Thyroid gland (tissue), 4 donors: Measurements from ENCODE around the gene DPP10. TPM values are rescaled to one million over a fixed set of nuclear protein-coding genes. Genes with fewer than 3 reads are reported as not detected.
A peak's percentile ranks its signal among the peaks of the same experiment; 100 is the strongest.

ENCODE experiments used
- DNase-seq, 2 donors: peaks; one replicate each; pipeline ENCODE4 v3.0.0-alpha.2; 2019
- H3K27ac ChIP-seq, 3 donors: fragments of 200-600 bp; sonication (generic); 1 replicate in 2 of 3; 2 replicates in 1 of 3; pipeline ENCODE4 v1.5.1; 2016 to 2019; ENCODE audit warnings: mild to moderate bottlenecking in 1 of 3, moderate library complexity in 1 of 3
- H3K27me3 ChIP-seq: fragments of 200-600 bp; sonication (generic); one replicate; pipeline ENCODE4 v1.5.1; 2019
- H3K36me3 ChIP-seq, 2 donors: fragments of 200-600 bp; sonication (generic); one replicate each; pipeline ENCODE4 v1.5.1; 2016 to 2019
- H3K4me1 ChIP-seq, 2 donors: fragments of 200-600 bp; sonication (generic); one replicate each; pipeline ENCODE4 v1.5.1; 2017 to 2019
- H3K4me3 ChIP-seq, 3 donors: fragments of 200-600 bp; sonication (generic); replicated peaks in 1 of 3; 1 replicate in 2 of 3; 2 replicates in 1 of 3; pipeline ENCODE4 v1.5.1; 2016; ENCODE audit warnings: mild to moderate bottlenecking in 1 of 3
- H3K9me3 ChIP-seq: fragments of 200-600 bp; sonication (generic); one replicate; pipeline ENCODE4 v1.5.1; 2017
- CTCF ChIP-seq, 6 experiments: fragments of 200-600 bp in 3 of 6; fragments of 450-650 bp in 3 of 6; sonication (generic) in 3 of 6; IDR thresholded peaks; one replicate each; pipeline ENCODE4 v1.5.1; 2016 to 2019; ENCODE audit warnings: antibody characterized with exemption in 6 of 6, mild to moderate bottlenecking in 2 of 6, inconsistent platforms in 1 of 6, moderate library complexity in 1 of 6
- POLR2A ChIP-seq, 2 donors: fragments of 450-650 bp; IDR thresholded peaks; one replicate each; pipeline ENCODE4 v1.6.1; 2017; ENCODE audit warnings: antibody characterized with exemption in 2 of 2, mild to moderate bottlenecking in 2 of 2, moderate library complexity in 1 of 2
- WGBS, 2 donors: methylation state at CpG; one replicate each; pipeline ENCODE4 v1.1.5; 2017; 5-methylcytosine and 5-hydroxymethylcytosine counted together
- intact Hi-C: fragments of 100-400 bp; cut with DNase I; formaldehyde crosslinking; loops from one replicate; pipeline ENCODE4 v1.15.1; 2023
- total RNA-seq, 4 donors: library from RNA; depleted of rRNA; stranded (reverse); fragments of >200 nt; gene quantifications; one replicate each; pipeline ENCODE4 v1.2.3, GENCODE V29; 2016

The DPP10 gene
- total RNA-seq, 4 donors from 2014 or later: 0.63 to 1.3 TPM; not detected in 2

DNA sequence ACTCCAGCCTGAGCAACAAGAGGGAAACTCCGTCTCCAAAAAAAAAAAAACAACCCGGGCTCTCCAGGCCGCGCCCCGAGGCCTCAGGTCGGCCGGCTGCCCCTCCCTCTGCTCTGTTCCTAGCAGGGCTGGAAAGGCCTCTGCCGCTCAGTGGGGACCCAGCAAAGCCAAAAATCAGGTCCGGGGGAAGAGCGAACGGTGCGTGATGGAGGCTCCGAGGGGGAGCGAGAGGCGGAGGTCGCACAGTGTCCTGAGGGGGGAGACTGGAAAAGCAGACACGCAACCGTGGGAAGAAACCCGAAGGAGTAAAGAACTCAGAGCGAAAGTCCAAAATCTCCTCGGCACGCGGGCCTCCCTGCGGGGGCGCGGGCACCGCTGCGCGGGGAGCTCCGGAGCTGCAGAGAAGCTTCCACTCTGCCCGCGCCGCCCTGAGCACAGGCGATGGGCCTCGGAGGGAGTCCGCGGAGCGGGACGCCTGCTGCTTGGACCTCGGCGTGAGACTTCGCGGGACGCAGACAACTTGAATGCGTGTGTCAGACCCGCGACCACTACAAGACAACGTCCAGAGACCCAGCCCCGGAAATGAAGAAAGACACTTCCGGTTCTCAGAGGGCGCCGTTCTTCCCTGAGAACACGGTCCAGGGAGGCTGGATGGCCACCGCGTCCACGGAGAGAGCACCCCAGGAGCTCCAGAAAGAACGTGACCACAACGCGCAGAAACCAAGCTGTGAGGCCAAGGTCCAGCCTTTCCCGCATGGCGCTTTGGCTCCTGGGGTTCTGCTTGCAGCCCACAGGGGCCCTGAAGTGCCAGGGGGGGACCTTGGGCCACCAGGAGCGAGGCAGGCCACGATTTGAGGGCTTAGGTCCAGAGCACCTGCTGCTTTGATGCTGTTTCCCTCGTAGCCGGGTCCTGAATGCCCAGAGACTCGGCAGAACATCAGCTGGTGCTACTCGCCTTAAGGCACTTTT is 219.8 kb downstream of the DPP10 start:
- WGBS, 2 donors: 18 to 21% methylated on average over 28 to 47 of the region's 67 CpGs
- TF ChIP-seq CTCF (IDR thresholded peaks at IDR 0.05): no peak
- H3K27ac ChIP-seq: no peak overlapping the region
- peak; percentile 45 to 46 for DNase-seq
- H3K9me3 ChIP-seq: no peaks in the 10 kb centered on the region
- intact Hi-C loops: no loop called here
- no peaks in the 10 kb centered on the region for H3K36me3 ChIP-seq
- peak overlapping the region; percentile 4 to 20 (median 18) for H3K4me3 ChIP-seq
- no peaks in the 10 kb centered on the region for H3K4me1 ChIP-seq
- H3K27me3 ChIP-seq: no peaks in the 10 kb centered on the region

GRCh38 chr2:114668415-114668814 is 226.0 kb downstream of the DPP10 start:
- no peaks in the 10 kb centered on the region for H3K4me1 ChIP-seq

DNA sequence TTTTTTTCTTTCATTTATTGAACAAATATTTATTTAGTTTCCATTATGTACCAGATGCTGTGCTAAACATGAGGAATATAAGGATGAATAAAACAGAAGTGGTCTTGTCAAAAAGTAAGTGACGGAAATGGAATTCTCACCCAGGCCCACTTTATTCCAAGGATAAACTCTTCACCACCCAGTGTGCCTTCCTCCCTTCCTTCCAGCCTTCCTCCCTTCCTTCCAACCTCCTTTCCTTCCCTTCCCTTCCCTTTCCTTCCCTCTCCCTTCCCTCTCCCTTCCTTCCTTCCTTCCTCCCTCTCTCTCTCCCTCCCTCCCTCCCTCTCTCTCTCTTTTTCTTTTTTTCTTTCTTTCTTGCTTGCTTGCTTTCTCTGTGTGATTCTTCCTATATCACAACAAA is 240.8 kb downstream of the DPP10 start:
- intact Hi-C loops: no loop called here
- DNase-seq: no peak
- 93 to 98% methylated on average over 1 of the region's 1 CpG for WGBS, 2 donors
- H3K9me3 ChIP-seq: no peaks in the 10 kb centered on the region
- TF ChIP-seq CTCF (IDR thresholded peaks at IDR 0.05) (no peak), POLR2A (IDR thresholded peaks at IDR 0.05) (no peak)
- H3K36me3 ChIP-seq: no peaks in the 10 kb centered on the region
- no peak overlapping the region for H3K4me3 ChIP-seq
- H3K4me1 ChIP-seq: no peaks in the 10 kb centered on the region
- no peak overlapping the region for H3K27ac ChIP-seq
- H3K27me3 ChIP-seq: peaks cover 4% of the 10 kb centered on the region

More at GRCh38 chr2:114668415-114668814, 226.0 kb downstream of the DPP10 start:
- Histone ChIP-seq H3K36me3 (no peaks in the 10 kb centered on the region), H3K4me3 (no peak overlapping the region), H3K9me3 (no peaks in the 10 kb centered on the region), H3K27me3 (no peaks in the 10 kb centered on the region), H3K27ac (no peak overlapping the region)
- DNase-seq: no peak
- intact Hi-C loops: no loop called here
- TF ChIP-seq POLR2A (IDR thresholded peaks at IDR 0.05) (no peak), CTCF (IDR thresholded peaks at IDR 0.05) (no peak)

DNA sequence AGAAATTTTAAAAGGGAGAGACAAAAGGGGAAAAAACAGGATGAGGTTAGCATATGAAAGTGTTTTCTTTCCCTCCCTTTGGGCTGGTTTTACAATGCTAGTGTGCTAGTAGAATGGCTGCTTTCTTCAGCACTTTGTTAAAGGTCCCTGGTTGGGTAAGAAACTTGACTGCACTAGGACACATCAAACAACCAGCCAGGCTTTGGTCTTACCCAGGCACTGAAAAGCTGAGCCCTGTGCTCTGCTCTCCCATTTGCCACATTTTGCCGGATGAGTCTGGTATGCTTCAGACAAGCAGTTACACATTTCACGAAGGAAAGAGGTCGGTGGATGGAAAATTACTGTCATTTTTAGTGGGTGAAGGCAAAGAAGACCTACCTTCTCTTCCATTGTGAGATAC is 242.0 kb downstream of the DPP10 start:
- Histone ChIP-seq H3K27me3 (peaks cover 4% of the 10 kb centered on the region), H3K4me3 (no peak overlapping the region), H3K27ac (no peak overlapping the region), H3K4me1 (no peaks in the 10 kb centered on the region), H3K36me3 (no peaks in the 10 kb centered on the region), H3K9me3 (no peaks in the 10 kb centered on the region)
- intact Hi-C loops: no loop called here
- WGBS, 2 donors: 78 to 87% methylated on average over 3 of the region's 3 CpGs
- TF ChIP-seq CTCF (IDR thresholded peaks at IDR 0.05): no peak
- TF ChIP-seq POLR2A (IDR thresholded peaks at IDR 0.05): no peak
- no peak for DNase-seq

DNA sequence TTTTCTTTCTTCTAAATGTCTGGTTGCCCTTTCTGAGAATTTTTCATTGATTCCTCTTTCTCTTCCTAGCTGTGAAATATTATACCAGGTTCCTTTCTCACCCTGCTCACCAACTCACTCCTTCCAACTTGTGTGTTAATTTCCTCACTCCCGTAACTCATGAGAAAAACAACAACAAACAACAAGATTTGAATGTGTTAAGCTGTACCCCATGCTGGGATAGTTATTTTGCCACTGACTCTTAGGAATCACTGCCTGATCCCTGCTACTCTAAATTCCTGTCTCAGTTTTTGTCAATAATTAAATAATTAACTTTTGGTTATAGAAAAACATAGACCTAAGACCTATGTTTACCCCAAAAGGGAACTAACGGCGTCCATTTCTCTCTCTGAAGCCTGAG is 242.7 kb downstream of the DPP10 start:
- TF ChIP-seq CTCF (IDR thresholded peaks at IDR 0.05): no peak
- TF ChIP-seq POLR2A (IDR thresholded peaks at IDR 0.05): no peak
- 74 to 79% methylated on average over 3 of the region's 3 CpGs for WGBS, 2 donors
- Histone ChIP-seq H3K36me3 (no peaks in the 10 kb centered on the region), H3K9me3 (no peaks in the 10 kb centered on the region), H3K27me3 (peaks cover 4% of the 10 kb centered on the region), H3K4me3 (no peak overlapping the region), H3K27ac (no peak overlapping the region), H3K4me1 (no peaks in the 10 kb centered on the region)
- intact Hi-C loops: no loop called here
- DNase-seq: no peak
